HUDEP-2 (cell line): Measurements from ENCODE around the gene IQGAP2.

Experiments
- DNase-seq, 76 experiments: peaks; one replicate each; lab custom pipeline; 2025; ENCODE audit not compliant: unreplicated experiment in 76 of 76; lab: John Stamatoyannopoulos, UW

IQGAP2 gene

GRCh38 chr5:76384189-76384588 is 18.9 kb upstream of the IQGAP2 start:
- no peak for DNase-seq

- no peak for DNase-seq
Measured at GRCh38 chr5:76384705-76385104, 18.4 kb upstream of the IQGAP2 start.

- no peak for DNase-seq
Measured at GRCh38 chr5:76385540-76385939, 17.5 kb upstream of the IQGAP2 start.

GRCh38 chr5:76386360-76386759 is 16.7 kb upstream of the IQGAP2 start:
- DNase-seq = no peak

- DNase-seq = no peak
Measured at GRCh38 chr5:76388236-76388635, 14.8 kb upstream of the IQGAP2 start.

GRCh38 chr5:76388791-76389512 is 14.1 kb upstream of the IQGAP2 start:
- DNase-seq = no peak

- DNase-seq = no peak
Measured at GRCh38 chr5:76389513-76390154, 13.5 kb upstream of the IQGAP2 start.

GRCh38 chr5:76391014-76391413 is 12.1 kb upstream of the IQGAP2 start:
- DNase-seq = no peak

GRCh38 chr5:76393035-76393680 is 9.9 kb upstream of the IQGAP2 start:
- DNase-seq = no peak

GRCh38 chr5:76397200-76397599 is 5.9 kb upstream of the IQGAP2 start:
- DNase-seq = no peak

GRCh38 chr5:76399268-76399667 is 3.8 kb upstream of the IQGAP2 start:
- no peak for DNase-seq

- DNase-seq = no peak
Measured at GRCh38 chr5:76400466-76400865, 2.6 kb upstream of the IQGAP2 start.

GRCh38 chr5:76401801-76402250 is 1.3 kb upstream of the IQGAP2 start:
- no peak for DNase-seq

GRCh38 chr5:76402251-76402885 is 717 bp upstream of the IQGAP2 start:
- peak in 62 of 76 experiments; percentile 5 to 77 (median 41) for DNase-seq

GRCh38 chr5:76403766-76404222 is 709 bp downstream of the IQGAP2 start:
- DNase-seq = peak in 55 of 76 experiments; percentile 6 to 70 (median 39)

GRCh38 chr5:76404223-76405211 is 1.4 kb downstream of the IQGAP2 start:
- DNase-seq = peak in 73 of 76 experiments; percentile 9 to 86 (median 52)

GRCh38 chr5:76406014-76406413 is 2.9 kb downstream of the IQGAP2 start:
- no peak for DNase-seq

- DNase-seq = no peak
Measured at GRCh38 chr5:76406673-76407072, 3.6 kb downstream of the IQGAP2 start.

GRCh38 chr5:76408104-76408654 is 5.1 kb downstream of the IQGAP2 start:
- no peak for DNase-seq

- DNase-seq = no peak
Measured at GRCh38 chr5:76412511-76412910, 9.4 kb downstream of the IQGAP2 start.
